ENCODE measurements around the gene ARNT2.

Gene ARNT2

GRCh38 chr15:80404057-80404760 lies at the start of gene ARNT2:
Gene ARNT2 (plus strand): TSS chr15:80404382. CDS start chr15:80404516, 134 bp downstream.
- POLR2A ChIA-PET, result no interaction called here
- CTCF ChIA-PET, result interaction anchor here (1.0 kb wide), 1 partner anchor 15 kb away, joined by 3 read pairs; no protein-coding TSS in a partner anchor
- DNase-seq (ENCODE audit: extremely low spot score), result peak; percentile 30
- TF ChIP-seq CTCF (IDR thresholded peaks at IDR 0.05; ENCODE audit: control extremely low read depth, extremely low read depth, low read depth, missing control alignments), result no peak

GRCh38 chr15:80367094-80367493 lies 37.1 kb upstream of the ARNT2 start:
- TF ChIP-seq CTCF (IDR thresholded peaks at IDR 0.05; ENCODE audit: control extremely low read depth, extremely low read depth, low read depth, missing control alignments), result no peak
- CTCF ChIA-PET, result interaction anchor here (1.6 to 1.7 kb wide), 2 partner anchors 16 to 44 kb away, joined by 3 to 4 read pairs; no protein-coding TSS in a partner anchor
- POLR2A ChIA-PET, result no interaction called here
- no peak for DNase-seq (ENCODE audit: extremely low spot score)

- no peak for TF ChIP-seq CTCF (IDR thresholded peaks at IDR 0.05; ENCODE audit: control extremely low read depth, extremely low read depth, low read depth, missing control alignments)
- ChIA-PET POLR2A (no interaction called here), CTCF (interaction anchor here (1.6 to 1.7 kb wide), 2 partner anchors 16 to 43 kb away, joined by 3 to 4 read pairs; no protein-coding TSS in a partner anchor)
Observed at GRCh38 chr15:80367661-80368060, 36.5 kb upstream of the ARNT2 start.

GRCh38 chr15:80371924-80372323 lies 32.3 kb upstream of the ARNT2 start:
- no peak for DNase-seq (ENCODE audit: extremely low spot score)
- TF ChIP-seq CTCF (IDR thresholded peaks at IDR 0.05; ENCODE audit: control extremely low read depth, extremely low read depth, low read depth, missing control alignments), result no peak
- POLR2A ChIA-PET, result no interaction called here
- CTCF ChIA-PET, result interaction anchor here (1.3 kb wide), 1 partner anchor 16 kb away, joined by 3 read pairs; no protein-coding TSS in a partner anchor

More at GRCh38 chr15:80367661-80368060, 36.5 kb upstream of the ARNT2 start:
- no peak for DNase-seq (ENCODE audit: extremely low spot score)

- TF ChIP-seq CTCF (IDR thresholded peaks at IDR 0.05; ENCODE audit: control extremely low read depth, extremely low read depth, low read depth, missing control alignments), result no peak
- POLR2A ChIA-PET, result no interaction called here
- CTCF ChIA-PET, result no interaction called here
- DNase-seq (ENCODE audit: extremely low spot score), result no peak
Observed at GRCh38 chr15:80374441-80374840, 29.7 kb upstream of the ARNT2 start.

- TF ChIP-seq CTCF (IDR thresholded peaks at IDR 0.05; ENCODE audit: control extremely low read depth, extremely low read depth, low read depth, missing control alignments), result no peak
- ChIA-PET POLR2A (no interaction called here), CTCF (no interaction called here)
- DNase-seq (ENCODE audit: extremely low spot score), result no peak
Observed at GRCh38 chr15:80375968-80376891, 28.0 kb upstream of the ARNT2 start.
